ENCODE data around the gene SNAP23.
A peak's percentile ranks its signal among the peaks of the same experiment; 100 is the strongest.

SNAP23 gene

DNA sequence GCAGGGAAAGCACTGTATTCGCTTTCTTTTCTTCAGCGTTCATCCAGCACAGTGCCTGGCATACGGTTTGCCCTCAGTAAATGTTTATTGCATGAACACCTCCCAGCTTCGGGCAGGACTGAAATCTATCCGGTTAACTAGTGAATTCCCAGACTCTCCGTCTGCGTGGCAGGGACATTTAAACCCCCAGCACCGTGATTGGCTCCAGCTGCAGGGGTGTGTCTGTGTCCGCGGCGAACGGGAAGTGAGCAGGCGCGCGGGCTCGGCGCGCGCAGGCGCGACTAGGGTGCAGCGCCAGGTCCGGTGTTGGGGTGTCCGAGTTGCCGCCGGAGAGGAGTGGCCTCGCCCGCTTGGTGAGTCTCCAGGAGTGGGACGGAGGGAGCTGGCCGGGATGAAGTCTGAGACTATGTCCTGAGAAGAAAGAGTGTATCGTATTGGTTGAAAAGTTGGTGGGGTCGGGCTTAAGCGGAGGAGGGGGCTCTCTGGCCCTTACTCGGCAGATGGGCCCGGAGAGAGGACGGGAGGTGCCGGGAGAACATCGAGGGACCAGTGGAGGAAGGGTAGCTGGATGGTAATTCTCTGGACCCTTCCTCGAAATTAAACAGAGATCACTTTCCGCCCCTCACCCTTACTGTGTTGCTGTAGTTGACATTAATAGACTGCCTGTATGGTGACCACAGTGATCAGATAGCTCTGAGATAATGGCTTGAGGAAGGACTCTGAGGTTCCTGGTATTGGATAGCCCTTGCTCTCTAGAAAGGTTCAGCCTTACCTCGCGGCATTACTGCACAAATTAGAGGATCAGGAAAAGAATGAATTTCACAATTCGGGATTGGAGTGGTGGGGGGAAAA lies at the start of gene SNAP23:
Gene SNAP23 (plus strand): TSS at position 274 of the 852 bp plus-strand sequence. CDS start 16,213 bp downstream, outside the sequence.
- peak; percentile 96 for DNase-seq (ENCODE audit: low spot score)

DNA sequence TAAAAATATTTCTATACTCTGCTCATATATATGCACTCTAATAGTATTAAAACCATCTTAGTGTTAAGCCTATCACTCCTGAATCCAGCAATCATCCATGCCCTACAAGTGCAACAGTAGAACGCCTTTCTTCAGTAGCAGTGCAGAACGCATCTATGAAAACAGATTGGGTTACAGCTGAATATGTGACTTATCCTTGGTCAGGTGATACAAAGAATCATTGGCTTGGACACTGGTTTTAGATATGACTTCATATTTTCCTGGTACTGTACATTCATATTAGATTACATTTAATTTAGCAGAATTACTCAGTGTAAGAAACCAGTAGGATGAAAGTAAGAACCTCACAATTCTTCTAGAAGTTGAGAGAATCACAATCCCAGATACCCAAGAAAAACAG lies 47.8 kb upstream of the SNAP23 start:
- no peak for DNase-seq (ENCODE audit: low spot score)

DNA sequence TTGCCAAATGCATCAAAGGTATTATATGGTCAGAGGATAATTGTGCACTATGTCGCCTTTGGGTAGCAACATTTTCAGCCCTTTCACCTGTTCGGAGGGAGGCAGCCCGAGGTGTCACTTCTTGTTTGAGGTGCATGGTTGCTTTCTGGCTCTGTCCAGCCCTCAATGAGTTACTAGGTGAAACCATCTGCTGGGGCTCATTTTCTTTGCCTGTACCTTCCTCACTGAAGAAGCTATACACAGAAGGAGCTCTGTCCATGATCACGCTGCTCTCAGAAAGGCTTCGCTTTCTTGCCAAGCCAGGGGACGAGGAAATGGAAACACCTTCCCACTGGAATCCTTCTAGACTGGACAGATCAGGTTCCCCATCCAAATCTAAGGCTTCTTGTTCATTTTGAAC lies 47.2 kb upstream of the SNAP23 start:
- DNase-seq (ENCODE audit: low spot score): peak; percentile 78

DNA sequence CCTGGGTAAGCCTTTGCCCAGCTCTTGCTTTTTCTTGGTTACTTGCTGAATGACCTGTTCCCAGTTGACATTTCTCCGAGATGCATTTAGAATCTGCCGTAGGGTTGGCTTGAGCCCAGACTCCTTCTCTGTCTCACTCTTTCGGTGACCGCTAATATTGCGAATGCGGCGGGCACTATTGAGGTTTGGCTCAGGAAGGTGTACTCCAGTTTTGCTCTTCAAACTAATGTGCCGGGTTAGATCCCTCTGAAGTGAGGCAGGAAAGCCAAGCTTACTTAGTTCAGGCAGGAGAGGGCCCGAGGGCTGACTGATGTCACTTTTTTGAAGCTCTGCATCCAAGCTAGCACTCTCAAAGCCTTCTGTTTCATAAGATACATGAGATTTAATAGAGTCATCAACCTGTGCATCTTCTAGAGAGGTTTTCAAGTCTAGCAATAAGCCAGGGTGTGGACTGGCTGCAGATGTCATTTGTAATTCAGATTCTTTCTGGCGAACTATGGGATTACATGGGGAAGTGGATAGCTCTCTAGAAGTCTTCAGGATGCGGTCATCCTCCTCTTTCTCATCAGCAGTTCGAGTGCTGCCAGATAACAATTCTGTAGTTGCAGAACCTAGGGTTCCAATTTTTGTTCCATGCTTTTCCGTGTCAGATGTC lies 45.5 kb upstream of the SNAP23 start:
- DNase-seq (ENCODE audit: low spot score): no peak

DNA sequence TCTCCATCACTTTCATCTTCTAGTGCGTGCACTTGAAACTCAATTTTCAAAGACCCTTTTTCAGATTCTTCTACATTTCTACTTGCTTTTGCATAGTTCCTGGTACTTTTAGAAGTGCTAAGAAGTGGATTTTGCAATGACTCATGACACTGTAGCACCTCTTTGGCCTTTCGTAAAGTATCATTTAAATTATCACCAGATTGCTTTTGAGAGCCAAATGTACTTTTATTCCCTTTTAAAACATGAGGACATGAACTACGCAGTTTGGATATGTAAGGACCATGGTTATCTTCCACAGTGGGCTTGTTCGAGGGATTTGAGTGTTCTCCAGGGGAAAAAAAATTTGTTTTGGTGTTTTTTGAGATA lies 45.0 kb upstream of the SNAP23 start:
- DNase-seq (ENCODE audit: low spot score): no peak

DNA sequence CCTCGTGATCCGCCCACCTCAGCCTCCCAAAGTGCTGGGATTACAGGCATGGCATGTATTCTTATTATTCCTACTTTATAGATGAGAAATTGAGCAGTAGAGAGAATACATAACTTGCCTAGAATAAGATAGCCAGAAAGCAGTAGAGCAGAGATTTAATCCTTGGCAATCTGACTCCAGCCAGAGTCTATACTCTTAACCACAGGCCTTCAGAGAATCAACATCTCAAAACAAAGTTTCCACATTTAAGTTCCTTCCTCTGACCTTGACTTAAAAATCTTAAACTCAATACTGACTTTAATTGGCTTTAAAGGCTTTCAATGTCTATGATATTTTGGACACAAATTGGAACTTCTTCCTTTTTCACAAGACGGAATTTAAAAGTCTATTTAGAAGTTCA lies 41.6 kb upstream of the SNAP23 start:
- DNase-seq (ENCODE audit: low spot score): no peak

DNA sequence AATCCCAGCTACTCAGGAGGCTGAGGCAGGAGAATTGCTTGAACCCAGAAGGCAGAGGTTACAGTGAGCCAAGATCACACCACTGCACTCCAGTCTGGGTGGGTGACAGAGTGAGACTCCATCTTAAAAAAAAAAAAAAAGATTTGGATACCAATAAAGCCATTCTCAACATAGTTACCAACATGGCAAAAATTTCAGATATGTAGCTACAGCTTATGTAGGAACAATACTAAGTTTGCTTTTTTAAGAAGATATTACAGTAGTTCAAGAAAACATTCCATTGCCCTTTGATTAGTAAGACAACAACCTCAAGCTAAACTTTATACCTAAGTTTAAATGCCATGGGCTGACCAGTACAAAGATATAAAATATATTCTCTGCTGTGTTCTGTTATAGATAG lies 38.9 kb upstream of the SNAP23 start:
- DNase-seq (ENCODE audit: low spot score): no peak

DNA sequence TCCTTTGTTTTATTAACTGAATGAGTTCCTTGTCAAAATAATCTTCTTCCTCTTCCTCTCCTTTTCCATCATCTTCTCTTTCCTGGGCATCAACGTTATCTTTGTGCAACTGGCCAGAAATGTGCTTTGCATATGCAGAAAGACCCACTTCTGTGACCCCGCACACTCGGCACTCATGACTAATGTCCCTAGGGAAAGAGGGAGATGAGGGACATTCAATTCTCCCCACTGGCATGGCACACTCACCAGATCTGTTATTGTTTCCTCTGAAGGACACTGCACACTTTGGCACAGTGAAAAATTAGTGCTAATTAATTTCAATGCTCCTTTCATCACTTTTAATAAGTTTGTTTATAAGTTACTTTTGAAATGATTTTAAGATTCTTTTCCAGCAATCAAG lies 38.5 kb upstream of the SNAP23 start:
- no peak for DNase-seq (ENCODE audit: low spot score)

DNA sequence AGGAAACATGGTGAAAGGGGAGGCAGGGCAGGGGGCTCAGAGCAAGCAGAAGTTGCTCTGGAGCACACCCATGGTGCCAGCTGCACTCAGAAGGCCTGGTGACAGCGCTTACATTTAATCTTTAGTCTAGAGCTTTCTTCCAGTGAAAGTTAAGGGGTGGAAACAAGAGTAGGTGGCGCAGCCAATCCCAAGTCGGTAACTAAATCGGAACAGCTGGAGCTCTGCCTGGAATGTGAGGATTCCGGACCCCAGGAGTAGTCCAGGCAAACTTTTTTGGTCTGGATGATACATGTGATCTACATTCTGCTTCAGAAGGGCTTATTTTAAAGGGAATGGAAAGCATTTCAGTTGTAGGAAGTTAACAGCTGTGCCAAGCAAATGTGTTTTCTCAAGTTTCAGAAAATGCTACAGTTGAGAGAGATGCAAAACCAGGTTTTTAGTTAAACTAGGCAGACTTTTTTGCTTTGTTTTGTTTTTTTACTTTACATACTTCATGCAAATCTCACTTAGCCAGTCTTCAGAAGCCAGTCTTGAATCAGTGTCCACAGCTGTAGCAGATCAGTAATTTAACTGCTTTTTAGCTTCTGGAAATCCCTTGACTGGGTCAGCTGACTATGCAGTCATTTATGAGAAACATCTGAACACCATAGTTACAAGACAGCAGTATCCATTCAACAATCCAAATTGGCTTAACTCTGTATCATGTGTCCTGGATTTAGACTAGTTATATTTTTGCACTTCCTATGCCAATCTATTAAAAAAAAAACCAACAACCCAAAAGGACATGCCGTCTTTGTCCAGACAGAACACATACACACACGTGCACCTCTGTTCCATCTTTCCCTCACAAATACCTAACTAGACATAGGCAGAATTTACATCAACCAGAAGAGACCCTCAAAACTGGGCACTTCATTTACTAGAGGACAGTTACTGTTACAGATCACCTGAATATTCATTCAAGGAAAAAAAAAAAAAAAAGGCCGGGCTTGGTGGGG lies 37.7 kb upstream of the SNAP23 start:
- peak; percentile 91 for DNase-seq (ENCODE audit: low spot score)

DNA sequence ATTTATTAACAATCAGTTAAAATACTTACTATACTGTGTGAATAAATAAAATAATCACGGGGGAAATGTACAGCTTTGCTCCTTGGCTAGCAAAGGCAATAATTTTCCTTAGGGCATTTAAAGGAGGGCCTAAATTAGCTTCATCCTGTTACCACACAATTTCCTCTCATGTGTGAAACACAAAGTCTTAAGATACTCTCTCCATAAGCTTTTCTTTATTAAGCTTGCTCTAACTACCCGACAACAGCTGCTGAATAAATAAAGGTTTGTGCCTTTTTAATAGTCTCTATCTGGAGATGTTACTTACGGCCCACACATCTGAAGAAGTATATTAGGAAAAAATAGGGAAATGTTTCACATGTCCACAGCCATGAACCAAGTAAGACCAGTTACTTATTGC lies 34.2 kb upstream of the SNAP23 start:
- DNase-seq (ENCODE audit: low spot score): no peak

DNA sequence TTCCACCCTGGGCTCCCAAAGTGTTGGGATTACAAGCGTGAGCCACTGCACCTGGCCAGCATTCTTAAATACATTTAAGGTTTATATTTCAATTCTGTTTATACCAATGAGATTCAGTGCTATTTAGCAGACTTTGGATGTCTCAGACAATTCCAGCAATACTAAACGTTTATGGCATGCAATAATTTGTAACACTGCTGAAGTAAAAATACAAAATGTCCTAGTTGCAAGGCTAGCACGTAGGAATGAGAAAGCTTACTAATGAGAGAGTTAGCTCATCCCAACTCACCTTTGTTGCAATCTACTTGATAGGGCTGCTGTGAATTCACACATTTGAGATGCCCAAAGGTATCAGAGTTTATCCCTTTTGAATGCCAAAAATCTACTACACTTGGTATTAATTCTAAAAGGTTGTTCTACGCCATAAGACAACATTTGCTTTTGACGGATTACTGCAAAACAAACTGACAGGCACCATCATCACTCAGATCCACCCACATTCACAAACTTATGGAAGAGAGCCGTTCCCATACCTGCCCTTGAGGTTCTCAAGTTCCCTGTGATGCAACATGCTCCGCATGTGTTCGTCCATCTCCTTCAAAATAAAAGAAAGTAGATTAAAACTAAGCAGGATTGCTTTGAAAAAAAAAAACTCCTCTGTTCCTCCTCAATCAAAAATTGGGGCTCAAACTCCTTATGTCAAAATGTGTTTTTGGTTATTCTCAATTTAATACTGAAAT lies 29.7 kb upstream of the SNAP23 start:
- DNase-seq (ENCODE audit: low spot score): no peak

DNA sequence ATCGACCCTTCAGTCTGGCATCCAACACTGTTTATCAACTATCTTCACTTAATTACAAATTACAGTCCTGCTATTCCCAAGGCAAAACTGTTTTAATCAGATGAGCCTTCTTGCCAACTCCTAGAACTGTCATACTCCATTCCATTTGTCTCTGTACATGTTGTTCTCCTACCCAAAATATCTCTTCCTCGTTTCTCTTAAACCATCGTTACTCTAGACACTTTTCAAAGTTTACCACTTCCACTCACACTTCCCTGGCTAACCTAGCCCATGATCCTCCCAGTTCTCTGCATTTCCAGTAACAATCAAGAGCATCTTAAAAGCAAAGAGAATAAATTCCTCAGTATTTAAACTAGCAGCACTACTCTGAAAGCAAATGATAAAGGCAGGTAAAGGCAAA lies 24.4 kb upstream of the SNAP23 start:
- DNase-seq (ENCODE audit: low spot score): no peak

DNA sequence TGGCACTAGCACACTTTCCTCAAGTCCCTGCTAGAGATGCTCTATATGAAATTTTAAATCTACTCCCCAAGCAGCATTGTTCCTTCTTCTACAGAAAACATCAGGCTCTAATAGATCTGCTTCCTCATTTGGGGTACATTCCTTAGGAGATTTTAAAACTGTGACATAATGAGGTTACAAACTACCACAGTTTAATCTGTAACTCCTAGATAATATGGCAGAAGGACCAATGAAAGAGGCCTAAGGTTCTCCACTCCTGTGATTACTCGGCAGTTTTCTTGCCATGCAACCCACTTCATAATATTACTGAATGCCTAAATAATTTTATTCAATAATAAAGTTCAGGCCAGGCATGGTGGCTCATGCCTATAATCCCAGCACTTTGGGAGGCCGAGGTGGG lies 20.6 kb upstream of the SNAP23 start:
- no peak for DNase-seq (ENCODE audit: low spot score)

DNA sequence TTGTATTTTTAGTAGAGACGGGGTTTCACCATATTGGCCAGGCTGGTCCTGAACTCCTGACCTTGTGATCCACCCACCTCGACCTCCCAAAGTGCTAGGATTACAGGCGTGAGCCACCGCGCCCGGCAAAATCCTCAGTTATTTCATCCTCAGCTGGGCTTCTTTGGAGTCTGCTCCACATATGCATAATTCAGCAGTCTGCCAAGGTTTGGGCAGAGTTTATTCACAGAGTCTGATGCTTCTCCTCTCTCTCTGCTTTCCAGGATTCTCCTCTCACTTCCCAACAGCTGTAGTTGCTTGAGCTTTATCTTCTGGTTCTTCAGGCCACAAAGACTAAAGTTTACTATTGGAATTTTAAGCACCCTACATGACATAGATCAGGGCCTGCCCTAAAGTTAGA lies 12.7 kb upstream of the SNAP23 start:
- DNase-seq (ENCODE audit: low spot score): no peak

DNA sequence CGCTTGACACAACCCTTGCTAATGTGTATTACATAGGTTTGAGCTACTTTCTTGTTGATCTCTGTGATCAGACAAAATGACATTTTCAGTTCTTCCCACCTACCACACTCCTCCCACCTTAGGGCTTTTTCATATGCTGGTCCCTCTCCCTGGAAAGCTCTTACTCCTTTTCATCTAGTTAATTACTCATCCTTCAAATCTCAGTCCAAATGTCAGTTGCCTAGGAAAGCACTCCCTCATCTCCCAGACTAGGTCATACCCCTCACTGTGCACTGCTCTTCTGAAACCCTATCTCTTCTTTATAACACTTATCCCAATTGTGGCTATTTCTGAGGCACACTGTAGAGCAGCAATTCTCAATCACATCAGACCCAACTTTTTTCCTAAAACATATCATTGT lies 11.8 kb upstream of the SNAP23 start:
- DNase-seq (ENCODE audit: low spot score): no peak

DNA sequence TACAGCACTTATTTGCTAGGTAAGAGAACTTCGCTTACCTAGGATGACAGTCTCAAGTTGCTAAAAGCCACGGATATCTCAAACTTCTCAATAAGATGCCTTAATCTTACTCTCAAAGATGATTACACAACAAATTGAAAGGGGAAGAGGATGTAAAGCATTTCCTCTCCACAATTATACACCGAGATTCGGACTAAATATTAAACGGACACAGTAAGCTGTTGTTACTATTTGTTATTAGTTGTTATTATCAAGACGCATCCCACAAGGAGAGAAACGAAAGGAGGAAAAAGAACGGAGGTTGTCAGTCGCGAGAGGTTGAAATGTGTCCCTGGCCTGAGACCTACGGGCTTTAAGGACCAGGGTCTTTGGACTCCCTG lies 5.2 kb upstream of the SNAP23 start:
- peak; percentile 29 for DNase-seq (ENCODE audit: low spot score)

DNA sequence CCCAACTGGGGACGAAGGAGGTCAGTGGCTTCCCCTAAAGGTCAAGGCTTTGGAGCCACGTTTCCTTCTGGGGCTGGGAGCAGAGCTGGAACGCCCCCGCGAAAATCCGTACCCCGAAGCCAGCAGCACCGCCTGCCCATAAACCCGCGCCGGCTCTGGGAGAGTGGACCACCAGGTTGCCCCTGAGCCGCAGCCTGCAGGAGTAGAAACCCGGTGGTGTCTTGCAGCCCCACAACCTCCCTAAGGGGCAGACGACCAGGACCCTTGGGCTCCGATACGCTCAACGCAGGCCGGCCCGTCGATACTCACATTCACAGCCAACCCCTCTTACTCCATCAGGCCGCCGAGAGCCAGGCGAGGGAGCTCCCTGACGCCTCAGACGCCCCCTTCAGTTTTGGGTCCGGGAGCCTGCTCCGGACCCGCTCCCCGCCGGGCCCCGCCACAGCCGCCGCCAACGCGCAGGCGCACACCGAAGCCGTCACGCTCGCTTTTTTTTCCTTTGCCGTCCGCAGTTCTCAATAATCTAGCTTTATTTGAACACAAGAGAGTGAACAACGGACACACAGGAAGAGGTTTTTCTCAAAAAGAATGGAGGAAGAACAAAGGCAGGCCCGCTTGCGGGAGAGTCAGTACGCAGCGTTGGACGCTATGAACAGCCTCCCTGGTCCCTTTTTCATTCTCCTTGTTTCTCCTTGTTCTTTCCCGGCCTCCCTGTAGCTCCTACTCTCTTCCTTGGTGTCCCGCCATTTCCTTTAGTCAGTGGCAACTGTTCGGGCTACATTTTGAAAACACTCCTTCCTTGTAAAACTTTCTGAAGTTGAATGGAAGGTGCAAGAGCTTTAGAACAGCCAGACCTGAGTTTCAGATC lies 4.5 kb upstream of the SNAP23 start, which contains the start of gene ZNF106:
Gene ZNF106 (minus strand): TSS at position 471 of the 868 bp plus-strand sequence. CDS start 18,852 bp downstream, outside the sequence.
- peak; percentile 92 for DNase-seq (ENCODE audit: low spot score)

DNA sequence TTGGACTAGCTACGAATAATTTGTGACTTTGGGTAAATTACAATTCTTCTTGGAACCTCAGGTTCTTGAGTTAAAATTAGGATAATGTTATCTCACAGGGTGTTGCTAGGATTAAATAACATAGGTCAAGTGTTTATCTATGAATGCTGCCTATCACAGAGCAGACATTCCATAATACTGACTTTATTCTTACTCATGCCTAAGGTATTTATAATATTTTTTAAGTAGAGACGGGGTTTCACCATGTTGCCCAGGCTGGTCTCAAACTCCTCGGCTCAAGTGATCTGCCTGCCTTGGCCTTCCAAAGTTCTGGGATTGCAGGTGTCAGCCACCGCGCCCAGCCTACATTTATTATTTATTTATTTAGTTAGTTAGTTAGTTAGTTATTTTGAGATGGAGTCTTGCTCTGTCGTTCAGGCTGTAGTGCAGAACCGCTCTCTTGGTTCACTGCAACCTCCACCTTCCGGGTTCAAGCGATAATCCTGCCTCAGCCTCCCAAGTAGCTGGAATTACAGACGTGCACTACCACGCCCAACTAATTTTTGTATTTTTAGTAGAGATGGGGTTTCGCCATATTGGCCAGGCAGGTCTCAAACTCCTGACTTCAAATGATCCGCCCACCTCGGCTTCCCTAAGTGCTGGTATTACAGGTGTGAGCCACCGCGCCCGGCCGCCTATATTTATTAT lies 3.8 kb upstream of the SNAP23 start:
- peak; percentile 15 for DNase-seq (ENCODE audit: low spot score)

DNA sequence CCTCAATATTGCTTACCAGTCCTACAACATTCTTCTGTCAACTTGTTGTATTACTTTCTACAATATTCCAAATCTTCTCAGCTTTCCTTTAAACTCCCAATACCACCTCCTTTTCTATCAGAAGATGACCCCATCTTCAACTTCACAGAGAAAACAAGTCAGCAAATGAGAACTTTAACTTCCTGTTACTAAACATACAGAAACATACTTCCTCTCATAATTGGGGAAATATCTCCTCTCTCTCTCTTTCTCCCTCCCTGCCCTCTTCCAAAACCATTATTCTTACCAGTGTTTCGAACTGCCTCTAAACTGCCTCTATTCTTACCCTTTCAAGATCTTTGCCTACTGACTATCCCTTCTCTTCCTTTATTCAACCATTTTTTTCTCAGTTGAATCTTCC lies 1.8 kb upstream of the SNAP23 start:
- no peak for DNase-seq (ENCODE audit: low spot score)

DNA sequence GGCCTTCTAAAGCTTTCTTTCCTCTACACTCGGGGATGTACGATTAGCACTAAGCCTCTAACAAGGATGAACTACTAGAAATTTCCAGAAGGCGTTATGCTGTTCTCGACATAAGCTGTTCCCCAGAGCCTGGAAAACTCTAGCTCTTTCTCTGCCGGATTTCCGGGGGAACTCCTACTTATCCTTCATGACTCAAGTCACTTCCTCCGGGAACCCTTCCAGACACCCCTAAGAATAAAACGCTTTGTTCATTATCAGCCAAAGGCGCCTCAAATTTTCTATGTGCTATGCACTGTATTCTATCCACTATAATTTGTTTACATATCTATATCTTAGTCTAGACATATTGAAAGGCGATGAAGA lies 455 bp upstream of the SNAP23 start:
- peak; percentile 76 for DNase-seq (ENCODE audit: low spot score)

Measured in cerebellar cortex (tissue), 1 donor.